Small intestine (tissue), 7 donors: ENCODE results near the gene KIAA1217. TPM values are rescaled to one million over a fixed set of nuclear protein-coding genes. Genes with fewer than 3 reads are reported as not detected.
A peak's percentile ranks its signal among the peaks of the same experiment; 100 is the strongest.
"Not testable (repeated sequence)": the region's sequence is repeated elsewhere in the genome, so short reads cannot be mapped to it uniquely, and the experiment has no call there.

ENCODE experiments used
- DNase-seq, 2 donors: peaks; one replicate each; pipeline versions ENCODE4 v3.0.0 to v3.0.0-alpha.2; 2013
- FAIRE-seq: peaks from 2 replicates; lab custom pipeline; 2012; peaks lifted over from hg19 to GRCh38; lab: Jason Lieb, UNC
- H3K27ac ChIP-seq, 3 donors: one replicate each; pipeline ENCODE4 v1.5.1; 2013; ENCODE audit warnings: low read length in 2 of 3, mild to moderate bottlenecking in 2 of 3, control low read depth in 1 of 3, inconsistent platforms in 1 of 3, low read depth in 1 of 3, moderate library complexity in 1 of 3
- H3K27me3 ChIP-seq, 3 donors: one replicate each; pipeline ENCODE4 v1.6.1; 2013; ENCODE audit warnings: low read length in 3 of 3, inconsistent platforms in 1 of 3; ENCODE audit not compliant: control insufficient read depth in 3 of 3, insufficient read depth in 3 of 3
- H3K36me3 ChIP-seq, 3 donors: one replicate each; pipeline ENCODE4 v1.6.1; 2013; ENCODE audit warnings: low read length in 3 of 3, inconsistent platforms in 1 of 3, low read depth in 1 of 3, mild to moderate bottlenecking in 1 of 3, moderate library complexity in 1 of 3; ENCODE audit not compliant: control insufficient read depth in 3 of 3, insufficient read depth in 2 of 3
- H3K4me1 ChIP-seq, 3 donors: one replicate each; pipeline ENCODE4 v1.6.1; 2013; ENCODE audit warnings: low read length in 2 of 3, inconsistent platforms in 1 of 3, low read depth in 1 of 3, mild to moderate bottlenecking in 1 of 3, moderate library complexity in 1 of 3; ENCODE audit not compliant: control insufficient read depth in 3 of 3, insufficient read depth in 2 of 3
- H3K4me3 ChIP-seq, 3 donors: one replicate each; pipeline ENCODE4 v1.5.1; 2013; ENCODE audit warnings: low read length in 3 of 3, control low read depth in 1 of 3, inconsistent platforms in 1 of 3, low read depth in 1 of 3, mild to moderate bottlenecking in 1 of 3, moderate library complexity in 1 of 3
- H3K9me3 ChIP-seq, 2 donors: one replicate each; pipeline ENCODE4 v1.6.1; 2013; ENCODE audit warnings: low read depth in 1 of 2, low read length in 1 of 2; ENCODE audit not compliant: control insufficient read depth in 2 of 2, insufficient read depth in 1 of 2
- WGBS, 3 donors: extraction: QIAGEN DNeasy Blood & Tissue Kit; methylation state at CpG; one replicate each; pipeline ENCODE4 v1.1.7; 2013; 5-methylcytosine and 5-hydroxymethylcytosine counted together
- polyA plus RNA-seq, 4 donors: library from polyadenylated mRNA; stranded (reverse) in 3 of 4; unstranded in 1 of 4; fragments of 200-250 nt in 3 of 4; fragments of 120-200 nt in 1 of 4; gene quantifications; one replicate each; pipeline versions ENCODE4 v1.2.1 to v1.2.3, GENCODE V29; 2013
- donor health status: healthy with polysubstance abuse.
- donor health status: control.
- donor health status: control.
- donor health status: Bipolar disorder and iron deficiency.
- donor health status: healthy.

KIAA1217 gene
- polyA plus RNA-seq, 4 donors: 9.0 to 55.1 (median 11.0) TPM

DNA sequence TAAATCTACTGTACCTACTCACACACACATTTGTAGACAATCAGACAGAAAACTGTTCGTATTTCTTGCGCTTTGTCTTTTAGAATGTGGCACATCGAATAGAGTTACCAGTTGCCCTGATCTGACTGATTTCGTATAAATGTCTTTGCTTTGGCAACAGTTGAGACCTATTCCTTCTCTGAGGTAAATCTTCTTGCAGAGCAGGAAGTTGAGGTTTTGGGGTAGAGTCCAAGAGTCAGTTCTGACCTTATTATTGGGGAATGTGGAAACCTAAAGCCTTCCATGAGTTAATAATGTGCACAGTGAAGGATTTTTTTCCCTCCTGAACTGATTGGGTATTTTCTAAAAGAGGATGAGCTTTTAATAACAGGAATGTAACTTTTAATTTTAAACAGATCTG is 135.3 kb downstream of the KIAA1217 start:
- WGBS, 3 donors: 43 to 47% (median 46%) methylated on average over 4 of the region's 4 CpGs
- H3K27ac ChIP-seq: no peak overlapping the region
- DNase-seq (peak; percentile 12 to 37), FAIRE-seq (no peak)
- no peaks in the 10 kb centered on the region for H3K36me3 ChIP-seq
- H3K27me3 ChIP-seq: no peaks in the 10 kb centered on the region
- no peak overlapping the region for H3K4me3 ChIP-seq
- peaks cover 0 to 3% (median 0%) of the 10 kb centered on the region in 3 donors for H3K4me1 ChIP-seq
- no peaks in the 10 kb centered on the region for H3K9me3 ChIP-seq

DNA sequence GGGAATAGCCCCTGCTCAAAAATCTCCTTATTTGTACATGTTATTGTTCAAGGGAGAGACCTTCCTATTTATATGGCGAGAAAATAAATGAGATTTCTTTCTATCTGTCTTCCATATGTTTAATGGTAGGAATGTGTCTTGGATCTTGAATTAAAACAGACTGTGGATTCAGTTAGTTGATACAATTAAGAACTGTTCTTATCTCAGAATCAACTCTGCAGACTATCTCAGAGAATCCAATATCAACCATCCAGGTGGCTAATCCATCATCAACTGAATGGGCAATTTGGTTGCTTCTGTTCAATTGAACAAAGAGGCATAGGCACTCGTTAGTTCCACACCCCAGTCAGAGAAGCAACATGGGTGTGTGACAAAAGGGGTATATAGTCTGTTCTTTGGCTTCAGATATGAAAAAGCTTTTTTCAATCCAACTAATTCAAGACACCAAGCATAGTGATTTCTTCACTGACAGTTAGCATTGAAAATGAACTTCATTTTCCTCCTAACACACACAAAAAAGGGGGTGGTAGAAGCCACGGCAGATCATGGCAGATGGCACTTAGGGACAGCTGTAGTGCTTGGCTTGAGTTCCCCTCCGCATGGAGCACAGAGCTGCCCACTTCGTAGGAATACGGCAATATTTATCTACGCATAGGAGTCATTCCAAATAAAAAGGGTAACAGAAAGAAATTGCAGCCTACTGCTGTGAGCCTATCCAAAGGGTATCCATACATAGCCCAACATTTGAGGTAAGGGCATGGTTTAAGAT is 135.9 kb downstream of the KIAA1217 start:
- WGBS, 3 donors: 87 to 93% (median 90%) methylated on average over 7 of the region's 7 CpGs
- Histone ChIP-seq H3K27ac (no peak overlapping the region), H3K9me3 (no peaks in the 10 kb centered on the region), H3K4me3 (no peak overlapping the region), H3K27me3 (no peaks in the 10 kb centered on the region), H3K4me1 (peaks cover 0 to 3% (median 0%) of the 10 kb centered on the region in 3 donors), H3K36me3 (no peaks in the 10 kb centered on the region)
- FAIRE-seq (no peak), DNase-seq (no peak)

DNA sequence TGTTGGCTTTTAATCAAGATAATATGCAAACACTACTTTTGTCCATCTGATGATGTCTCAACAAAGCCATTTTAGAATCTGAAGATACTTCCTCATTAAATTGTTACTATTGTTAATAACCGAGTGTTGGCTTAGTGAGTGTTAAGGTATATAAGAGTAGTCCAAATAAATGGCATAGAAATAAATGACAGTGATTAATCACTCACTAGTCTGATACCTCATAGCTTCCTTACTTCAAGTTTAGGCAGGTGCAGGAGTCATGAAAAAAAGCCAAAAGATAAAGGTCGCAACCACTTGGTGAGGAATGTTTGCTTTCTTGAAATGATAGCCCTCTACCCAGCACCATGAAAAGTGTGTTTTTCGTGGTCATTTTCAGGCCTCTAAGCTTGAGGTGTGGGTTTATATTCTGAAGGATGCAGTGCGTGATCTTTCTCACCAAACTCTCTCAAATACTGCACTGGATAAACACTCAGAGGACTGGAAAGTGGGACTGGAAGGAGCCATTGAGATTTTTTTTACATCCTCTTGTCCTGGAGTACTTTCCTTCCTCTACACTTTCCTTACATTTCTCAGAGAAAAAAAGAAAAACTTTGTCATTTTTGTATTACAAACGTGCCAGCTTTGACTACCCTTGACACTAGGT is 138.1 kb downstream of the KIAA1217 start:
- DNase-seq: no peak
- no peak overlapping the region for H3K4me3 ChIP-seq
- H3K27ac ChIP-seq: no peak overlapping the region
- no peaks in the 10 kb centered on the region for H3K36me3 ChIP-seq
- FAIRE-seq: no peak
- no peaks in the 10 kb centered on the region for H3K9me3 ChIP-seq
- peaks cover 0 to 3% (median 0%) of the 10 kb centered on the region in 3 donors for H3K4me1 ChIP-seq
- H3K27me3 ChIP-seq: no peaks in the 10 kb centered on the region
- 41 to 60% (median 56%) methylated on average over 5 of the region's 5 CpGs for WGBS, 3 donors

DNA sequence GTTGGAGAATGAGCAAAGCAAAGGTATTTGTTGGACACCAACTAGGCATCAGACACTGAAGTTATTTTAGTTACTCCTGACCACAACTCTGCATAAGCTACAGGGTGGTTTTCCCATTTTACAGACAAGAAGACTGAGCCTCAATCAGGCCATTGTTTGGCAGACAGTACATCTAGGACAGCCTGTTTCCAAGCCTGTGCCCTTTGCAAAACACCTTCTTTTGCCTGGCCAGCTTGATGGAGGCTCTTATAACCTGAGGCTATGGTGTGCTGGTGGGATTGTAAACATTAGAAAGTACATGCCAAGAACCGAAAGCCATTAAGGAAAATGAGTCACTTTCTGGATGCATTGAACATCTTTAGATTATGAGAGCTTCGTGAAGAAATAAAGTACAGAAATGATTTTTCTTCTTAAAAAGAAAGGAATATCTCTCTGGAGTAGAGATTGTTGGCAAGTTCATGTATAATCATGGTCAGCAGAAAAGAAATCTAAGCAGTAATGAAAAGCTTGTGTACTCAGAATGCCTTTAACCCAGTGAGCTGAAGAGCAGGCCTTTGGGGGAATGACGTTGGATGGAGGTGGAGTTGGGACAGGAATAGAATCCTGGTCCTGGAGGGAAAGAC is 140.6 kb downstream of the KIAA1217 start:
- no peaks in the 10 kb centered on the region for H3K4me1 ChIP-seq
- H3K9me3 ChIP-seq: no peaks in the 10 kb centered on the region
- no peaks in the 10 kb centered on the region for H3K27me3 ChIP-seq
- H3K27ac ChIP-seq: no peak overlapping the region
- FAIRE-seq (no peak), DNase-seq (no peak)
- peaks cover 0 to 2% (median 0%) of the 10 kb centered on the region in 3 donors for H3K36me3 ChIP-seq
- no peak overlapping the region for H3K4me3 ChIP-seq
- WGBS, 3 donors: 61 to 83% (median 68%) methylated on average over 3 of the region's 3 CpGs

DNA sequence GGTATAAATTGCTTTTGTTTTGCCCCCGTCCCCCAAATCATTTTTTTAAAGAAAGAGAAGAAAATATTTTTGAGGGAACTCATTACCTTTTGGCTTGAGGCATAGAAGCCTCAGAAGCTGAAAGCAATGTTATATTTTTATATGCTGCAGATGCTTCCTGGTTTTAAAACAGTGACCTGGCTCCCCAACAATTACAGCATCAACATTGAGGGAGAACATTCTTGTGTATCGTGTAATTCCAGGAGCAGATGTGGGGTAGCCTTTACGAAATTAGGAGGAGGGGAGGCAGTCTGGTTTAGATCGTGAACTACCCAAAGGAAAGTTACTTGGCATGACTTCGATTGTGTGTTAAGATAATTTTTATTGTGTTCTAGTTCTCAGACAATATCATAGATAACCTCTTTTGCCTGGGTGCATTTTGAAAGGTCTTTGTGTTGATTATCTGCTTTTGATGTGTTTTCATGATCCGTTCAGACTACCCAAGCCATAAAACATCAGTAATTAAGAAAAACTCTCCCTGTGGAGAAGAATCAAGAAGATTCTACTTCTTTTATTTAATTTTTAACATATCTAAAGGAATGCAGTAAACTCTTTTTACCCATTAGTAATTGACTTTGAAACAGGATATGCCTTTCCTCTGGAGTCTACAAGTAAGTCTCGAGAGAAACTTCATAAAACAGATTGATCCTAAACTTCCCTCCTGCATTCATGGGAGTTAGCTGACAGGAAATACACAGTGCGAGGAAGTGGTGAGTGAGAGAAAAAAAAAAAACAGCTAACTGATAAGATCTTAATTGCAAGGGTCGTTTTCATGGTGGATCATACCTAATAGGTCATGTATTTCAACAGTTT is 141.4 kb downstream of the KIAA1217 start:
- Histone ChIP-seq H3K27me3 (no peaks in the 10 kb centered on the region), H3K4me1 (no peaks in the 10 kb centered on the region), H3K9me3 (no peaks in the 10 kb centered on the region), H3K36me3 (peaks cover 0 to 3% (median 0%) of the 10 kb centered on the region in 3 donors), H3K27ac (peak overlapping the region in 1 of 3 donors; percentile 11), H3K4me3 (no peak overlapping the region)
- FAIRE-seq (no peak), DNase-seq (no peak)
- WGBS, 3 donors: 46 to 54% (median 48%) methylated on average over 9 of the region's 9 CpGs

DNA sequence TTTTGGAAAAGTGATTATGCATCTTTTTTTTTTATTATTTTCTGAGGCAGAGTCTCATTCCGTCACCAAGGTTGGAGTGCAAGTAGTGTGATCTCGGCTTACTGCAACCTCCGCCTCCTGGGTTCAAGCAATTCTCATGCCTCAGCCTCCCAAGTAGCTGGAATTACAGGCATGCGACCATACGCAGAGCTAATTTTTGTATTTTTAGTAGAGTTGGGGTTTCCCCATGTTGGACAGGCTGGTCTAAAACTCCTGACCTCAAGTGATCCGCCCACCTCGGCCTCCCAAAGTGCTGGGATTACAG is 141.9 kb downstream of the KIAA1217 start:
- H3K4me1 ChIP-seq, H3K27ac ChIP-seq, DNase-seq, H3K27me3 ChIP-seq, H3K4me3 ChIP-seq, H3K9me3 ChIP-seq, FAIRE-seq, H3K36me3 ChIP-seq: not testable (repeated sequence)
- 90 to 96% (median 91%) methylated on average over 7 of the region's 7 CpGs for WGBS, 3 donors

DNA sequence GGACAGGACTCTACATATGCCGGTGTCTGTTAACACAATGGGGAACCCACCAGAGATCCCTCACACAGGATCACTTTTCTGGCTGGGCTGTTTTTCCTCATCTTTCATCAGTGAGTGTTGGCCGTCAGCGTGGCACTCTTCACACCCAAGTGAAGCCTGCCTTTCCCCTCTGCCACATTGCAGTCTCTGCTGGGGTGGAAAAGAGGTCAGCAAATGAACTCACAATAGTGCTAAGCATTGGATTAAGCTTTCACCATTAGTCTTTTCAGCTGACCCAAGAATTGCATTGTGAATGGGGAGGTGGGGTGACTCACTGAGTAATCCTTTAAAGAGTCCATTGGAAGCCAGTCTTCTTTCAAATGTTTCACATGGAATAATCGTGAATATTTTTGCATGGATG is 143.0 kb downstream of the KIAA1217 start:
- H3K27me3 ChIP-seq: no peaks in the 10 kb centered on the region
- no peak for FAIRE-seq
- no peak for DNase-seq
- H3K9me3 ChIP-seq: no peaks in the 10 kb centered on the region
- no peak overlapping the region for H3K4me3 ChIP-seq
- 87 to 93% (median 89%) methylated on average over 4 of the region's 4 CpGs for WGBS, 3 donors
- H3K36me3 ChIP-seq: peaks cover 0 to 3% (median 0%) of the 10 kb centered on the region in 3 donors
- no peaks in the 10 kb centered on the region for H3K4me1 ChIP-seq
- H3K27ac ChIP-seq: no peak overlapping the region

DNA sequence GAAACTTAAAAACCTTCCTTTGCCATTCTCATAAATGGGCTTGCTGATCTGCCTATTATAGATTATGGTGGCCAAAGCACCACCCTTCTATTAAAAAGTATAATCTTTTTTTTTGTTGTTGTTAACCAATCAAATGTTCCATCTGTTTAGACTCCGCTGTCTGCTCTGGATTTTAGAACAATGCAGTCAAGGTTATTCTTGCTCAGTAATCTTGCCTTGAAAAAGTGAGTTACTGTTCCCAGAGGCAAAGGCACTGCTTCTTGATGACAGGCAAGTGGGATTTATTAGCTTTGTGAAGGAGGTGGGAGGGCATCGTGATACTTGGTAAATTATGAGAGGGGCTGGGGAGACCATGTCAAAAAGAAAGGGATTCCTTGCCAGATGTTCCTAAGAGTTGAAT is 143.5 kb downstream of the KIAA1217 start:
- H3K9me3 ChIP-seq: no peaks in the 10 kb centered on the region
- no peaks in the 10 kb centered on the region for H3K4me1 ChIP-seq
- no peaks in the 10 kb centered on the region for H3K27me3 ChIP-seq
- peaks cover 0 to 3% (median 0%) of the 10 kb centered on the region in 3 donors for H3K36me3 ChIP-seq
- FAIRE-seq (no peak), DNase-seq (no peak)
- no peak overlapping the region for H3K27ac ChIP-seq
- WGBS, 3 donors: 84 to 90% (median 85%) methylated on average over 2 of the region's 2 CpGs
- H3K4me3 ChIP-seq: no peak overlapping the region
